ENCODE data around the gene SOHLH1.

The SOHLH1 gene

DNA sequence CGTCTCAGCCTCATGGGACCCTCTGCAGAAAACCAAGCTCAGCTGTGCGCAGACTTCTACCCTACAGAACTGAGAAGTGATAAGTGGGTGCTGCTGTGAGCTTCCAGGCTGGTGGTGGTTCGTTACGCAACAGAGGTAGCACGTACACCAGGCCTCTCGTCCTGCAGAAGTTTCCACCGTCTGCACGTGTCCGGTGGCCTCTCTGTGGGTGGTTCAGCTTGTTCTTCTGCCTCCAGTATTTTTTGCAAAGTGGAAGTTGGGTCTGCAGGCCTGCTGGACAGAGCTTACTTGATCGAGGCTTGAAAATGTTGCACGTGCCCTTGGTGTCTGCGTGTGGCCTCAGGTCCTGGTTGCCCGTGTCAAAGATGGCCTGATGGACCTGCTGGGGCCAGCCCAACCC lies 30.2 kb upstream of the SOHLH1 start:
- DNase-seq (ENCODE audit: low read depth): no peak
- no peak overlapping the region for H3K4me3 ChIP-seq (ENCODE audit: control insufficient read depth, low read depth, low read length)
- TF ChIP-seq, protein P1, sequence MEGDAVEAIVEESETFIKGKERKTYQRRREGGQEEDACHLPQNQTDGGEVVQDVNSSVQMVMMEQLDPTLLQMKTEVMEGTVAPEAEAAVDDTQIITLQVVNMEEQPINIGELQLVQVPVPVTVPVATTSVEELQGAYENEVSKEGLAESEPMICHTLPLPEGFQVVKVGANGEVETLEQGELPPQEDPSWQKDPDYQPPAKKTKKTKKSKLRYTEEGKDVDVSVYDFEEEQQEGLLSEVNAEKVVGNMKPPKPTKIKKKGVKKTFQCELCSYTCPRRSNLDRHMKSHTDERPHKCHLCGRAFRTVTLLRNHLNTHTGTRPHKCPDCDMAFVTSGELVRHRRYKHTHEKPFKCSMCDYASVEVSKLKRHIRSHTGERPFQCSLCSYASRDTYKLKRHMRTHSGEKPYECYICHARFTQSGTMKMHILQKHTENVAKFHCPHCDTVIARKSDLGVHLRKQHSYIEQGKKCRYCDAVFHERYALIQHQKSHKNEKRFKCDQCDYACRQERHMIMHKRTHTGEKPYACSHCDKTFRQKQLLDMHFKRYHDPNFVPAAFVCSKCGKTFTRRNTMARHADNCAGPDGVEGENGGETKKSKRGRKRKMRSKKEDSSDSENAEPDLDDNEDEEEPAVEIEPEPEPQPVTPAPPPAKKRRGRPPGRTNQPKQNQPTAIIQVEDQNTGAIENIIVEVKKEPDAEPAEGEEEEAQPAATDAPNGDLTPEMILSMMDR (conservative IDR thresholded peaks at IDR 0.05; ENCODE audit: control insufficient read depth, insufficient read depth, low read depth, low read length): no peak

DNA sequence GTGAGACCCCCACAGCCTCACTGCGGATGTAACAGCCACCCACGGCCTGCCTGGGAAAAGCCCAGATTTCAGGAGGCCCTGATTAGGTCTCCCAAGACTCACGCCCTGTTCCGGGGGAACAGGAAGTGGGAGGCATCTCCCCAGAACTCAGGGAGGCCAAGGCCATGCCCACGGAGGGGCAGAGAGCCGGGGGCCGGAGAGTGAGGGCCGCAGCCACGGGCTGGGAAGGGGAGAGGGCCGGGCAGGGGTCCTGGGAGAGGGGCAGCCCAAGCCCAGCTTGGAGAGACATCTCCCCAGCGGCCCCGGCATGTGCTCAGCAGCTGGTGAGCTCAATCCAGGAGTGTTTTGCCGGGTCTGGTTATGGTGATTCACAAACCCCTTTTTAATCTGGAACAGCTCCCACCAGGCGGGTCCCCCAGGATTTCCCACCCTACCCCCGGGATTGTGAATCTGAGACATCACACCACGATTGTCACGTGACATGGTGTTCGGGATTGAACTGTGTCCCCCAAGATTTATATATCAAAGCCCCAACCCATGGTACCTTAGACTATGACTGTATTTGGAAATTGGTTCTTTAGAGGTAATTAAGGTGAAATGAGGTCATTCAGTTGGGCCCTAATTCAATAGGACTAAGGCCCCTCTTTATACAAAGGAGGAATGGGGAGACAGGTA lies 29.3 kb upstream of the SOHLH1 start:
- TF ChIP-seq, protein P1 (conservative IDR thresholded peaks at IDR 0.05; ENCODE audit: control insufficient read depth, insufficient read depth, low read depth, low read length): no peak
- DNase-seq (ENCODE audit: low read depth): no peak
- no peak overlapping the region for H3K4me3 ChIP-seq (ENCODE audit: control insufficient read depth, low read depth, low read length)

DNA sequence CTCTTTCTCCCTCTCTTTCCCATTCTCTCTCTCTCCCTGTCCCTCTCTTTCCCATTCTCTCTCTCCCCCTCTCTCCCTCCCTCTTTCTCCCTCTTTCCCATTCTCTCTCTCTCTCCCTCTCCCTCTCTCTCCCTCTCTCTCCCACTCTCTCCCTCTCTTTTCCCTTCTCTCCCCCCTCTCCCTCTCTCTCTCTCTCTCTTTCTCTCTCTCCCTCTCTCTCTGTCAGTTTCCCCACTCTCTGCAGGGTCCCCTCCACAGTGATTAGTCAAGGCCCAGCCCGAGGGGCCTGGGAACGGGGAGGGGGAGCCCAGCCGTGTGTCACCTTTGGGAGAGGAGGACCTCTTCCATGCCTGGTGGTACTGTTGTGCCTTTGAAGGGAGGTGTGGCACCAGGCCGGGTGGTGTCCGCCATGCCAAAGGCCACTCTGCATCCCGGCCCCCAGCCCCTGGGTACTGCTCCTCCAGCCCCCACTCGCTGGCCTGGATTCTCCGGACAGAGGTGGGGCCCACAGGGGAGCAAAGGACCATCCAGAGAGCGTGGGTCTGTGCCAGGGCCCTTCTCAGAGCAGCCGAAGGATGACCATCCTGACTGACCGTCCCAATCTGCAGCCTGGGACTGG lies 28.1 kb upstream of the SOHLH1 start:
- TF ChIP-seq, protein P1 (conservative IDR thresholded peaks at IDR 0.05; ENCODE audit: control insufficient read depth, insufficient read depth, low read depth, low read length): no peak
- no peak for DNase-seq (ENCODE audit: low read depth)
- no peak overlapping the region for H3K4me3 ChIP-seq (ENCODE audit: control insufficient read depth, low read depth, low read length)

DNA sequence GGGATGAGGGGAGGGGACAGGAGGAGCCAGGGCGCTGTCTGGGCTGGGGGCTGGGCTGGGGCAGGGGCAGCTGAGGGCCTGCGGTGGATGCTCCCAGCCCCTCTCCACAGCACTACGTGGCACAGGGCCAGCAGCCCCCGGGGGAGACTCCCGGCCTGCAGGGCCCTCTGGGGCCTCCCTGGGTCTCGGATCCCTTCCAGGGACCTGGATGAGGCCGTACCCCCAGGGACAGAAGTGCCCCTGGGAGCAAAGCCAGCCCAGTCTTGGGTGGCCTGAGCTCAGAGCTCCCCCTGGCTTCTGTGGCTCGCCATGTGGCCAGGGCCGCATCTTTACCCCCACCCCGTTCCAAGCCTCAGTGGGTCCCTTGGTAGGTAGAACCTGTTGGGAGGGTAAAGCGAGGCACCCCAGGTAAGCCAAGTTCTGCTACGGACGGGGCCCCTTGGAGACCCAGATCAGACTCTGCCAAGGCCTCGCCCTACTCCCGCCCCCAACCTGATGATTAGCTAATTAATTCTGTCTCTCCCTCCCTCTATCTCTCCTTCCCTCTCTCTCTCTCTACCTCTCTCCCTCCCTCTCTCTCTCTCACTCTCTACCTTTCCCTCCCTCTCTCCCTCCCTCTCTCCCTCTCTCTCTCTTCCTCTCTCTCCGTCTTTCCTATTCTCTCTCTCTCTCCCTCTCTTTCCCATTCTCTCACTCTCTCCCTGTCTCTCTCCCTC lies 27.0 kb upstream of the SOHLH1 start:
- TF ChIP-seq, protein P1 (conservative IDR thresholded peaks at IDR 0.05; ENCODE audit: control insufficient read depth, insufficient read depth, low read depth, low read length): no peak
- no peak for DNase-seq (ENCODE audit: low read depth)
- H3K4me3 ChIP-seq (ENCODE audit: control insufficient read depth, low read depth, low read length): no peak overlapping the region

DNA sequence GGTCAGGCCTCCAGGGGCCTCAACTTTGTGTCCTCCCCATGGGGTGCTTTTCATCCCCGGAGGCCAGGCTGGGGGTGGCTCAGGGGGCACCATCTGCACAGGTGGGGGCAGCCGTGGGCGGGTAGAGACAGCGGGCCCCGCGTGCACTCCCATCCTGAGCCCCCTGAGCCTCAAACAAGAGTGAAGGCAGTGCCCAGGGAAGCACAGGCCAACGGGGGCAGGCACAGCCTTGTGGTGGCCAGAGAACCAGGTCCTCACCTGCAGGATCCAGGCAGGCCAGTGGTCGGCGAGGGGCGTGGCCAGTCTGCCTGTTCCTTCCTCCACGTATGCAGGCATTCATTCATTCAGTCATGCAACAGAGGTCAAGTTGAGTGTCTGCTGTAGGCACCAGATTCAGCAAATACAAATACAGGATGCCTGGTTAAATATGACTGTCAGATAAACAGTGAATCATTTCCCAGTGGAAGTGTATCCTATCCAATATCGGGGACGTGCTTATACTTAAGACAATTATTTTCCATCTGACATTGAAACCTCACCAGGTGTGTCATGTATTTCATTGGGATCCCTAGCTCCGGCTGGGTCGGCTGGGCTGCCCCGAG lies 25.0 kb upstream of the SOHLH1 start:
- H3K4me3 ChIP-seq (ENCODE audit: control insufficient read depth, low read depth, low read length): no peak overlapping the region
- no peak for DNase-seq (ENCODE audit: low read depth)
- TF ChIP-seq, protein P1 (conservative IDR thresholded peaks at IDR 0.05; ENCODE audit: control insufficient read depth, insufficient read depth, low read depth, low read length): no peak

DNA sequence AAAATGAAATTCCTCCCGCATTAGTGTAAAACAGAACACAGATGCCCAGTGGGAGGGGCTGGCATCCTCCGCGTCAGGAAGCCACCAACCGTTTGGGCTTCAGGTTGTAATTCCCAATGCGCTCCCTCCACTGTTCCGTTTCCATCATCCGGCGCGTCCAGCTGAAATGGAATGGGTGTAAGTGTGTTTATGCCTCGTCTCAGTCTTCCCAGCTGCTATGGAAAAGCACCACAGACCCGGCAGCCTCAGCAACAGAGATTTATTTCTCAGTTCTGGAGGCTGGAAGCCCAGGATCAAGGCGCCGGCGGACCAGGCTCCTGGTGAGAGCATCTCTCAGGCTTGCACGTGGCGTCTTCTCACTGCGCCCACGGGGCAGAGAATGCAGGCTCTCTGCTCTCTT lies 23.1 kb upstream of the SOHLH1 start:
- TF ChIP-seq, protein P1 (conservative IDR thresholded peaks at IDR 0.05; ENCODE audit: control insufficient read depth, insufficient read depth, low read depth, low read length): no peak
- H3K4me3 ChIP-seq (ENCODE audit: control insufficient read depth, low read depth, low read length): no peak overlapping the region
- no peak for DNase-seq (ENCODE audit: low read depth)

Measured in fibroblast of mammary gland (primary cell).